Lower leg skin (tissue), 4 donors: ENCODE results near the gene STX8. TPM values are rescaled to one million over a fixed set of nuclear protein-coding genes. Genes with fewer than 3 reads are reported as not detected.

ENCODE experiments used
- total RNA-seq, 4 donors: library from RNA; depleted of rRNA; stranded (reverse); fragments of >200 nt; gene quantifications; one replicate each; pipeline ENCODE4 v1.1.0, GENCODE V29; 2016

Gene STX8
- total RNA-seq, 4 donors from 2014 or later: 32.1 to 56.4 (median 45.1) TPM

Other genes starting within 250 kb of the STX8 start
- gene CFAP52, start 822 bp upstream of the STX8 start, total RNA-seq: under 1 TPM in 1 of 4 donors, not detected in 3; 0.29 TPM
- gene USP43, start 69.7 kb upstream of the STX8 start, total RNA-seq: 1 to 10 TPM; 4.4 to 6.5 (median 4.4) TPM
- not detected for gene DHRS7C, start 215.8 kb upstream of the STX8 start, total RNA-seq
- not detected for gene GSG1L2, start 246.3 kb upstream of the STX8 start, total RNA-seq